ENCODE results near the gene UPK3A.

DNA sequence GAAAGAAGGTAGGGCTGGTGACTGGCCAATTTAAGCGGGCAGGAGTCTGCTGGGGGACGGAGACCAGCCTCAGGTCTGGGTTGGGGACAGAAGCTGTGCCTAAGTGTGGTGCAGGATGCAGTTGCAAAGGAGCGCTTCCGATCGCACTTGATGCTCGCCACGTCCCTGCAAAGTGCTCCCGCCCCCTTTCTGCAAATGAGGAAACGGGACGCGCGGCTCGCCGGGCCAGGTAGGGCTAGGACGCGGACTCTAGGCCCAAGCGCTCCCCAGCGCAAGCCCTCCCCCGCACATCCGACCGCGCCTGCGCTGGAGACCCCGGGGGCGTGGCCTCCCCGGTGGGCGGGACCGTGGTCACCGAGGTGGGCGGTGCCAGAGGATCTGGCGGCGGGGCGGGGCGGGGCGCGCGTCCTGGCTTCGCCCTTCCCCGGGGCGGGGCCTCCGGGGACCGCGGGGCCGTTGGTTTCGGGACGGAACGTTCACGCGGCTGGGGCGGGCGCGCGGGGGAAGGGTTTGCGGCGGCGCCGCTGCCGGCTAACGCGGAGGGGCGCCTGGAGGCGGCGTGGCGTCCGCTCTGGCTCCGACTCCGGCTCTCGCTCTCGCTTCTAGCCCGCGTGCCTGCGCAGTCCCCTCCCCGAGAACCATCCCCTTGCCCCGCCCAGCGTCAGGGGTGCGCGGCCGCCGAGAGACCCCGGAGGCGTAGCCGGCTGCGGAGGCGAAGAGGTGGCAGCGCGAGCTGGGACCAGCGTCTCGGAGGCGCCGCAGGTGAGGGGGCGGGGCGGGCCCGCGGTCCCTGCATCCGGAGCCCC is 24.9 kb downstream of the UPK3A start, which contains the start of gene FAM118A:
- TF ChIP-seq, protein P1, sequence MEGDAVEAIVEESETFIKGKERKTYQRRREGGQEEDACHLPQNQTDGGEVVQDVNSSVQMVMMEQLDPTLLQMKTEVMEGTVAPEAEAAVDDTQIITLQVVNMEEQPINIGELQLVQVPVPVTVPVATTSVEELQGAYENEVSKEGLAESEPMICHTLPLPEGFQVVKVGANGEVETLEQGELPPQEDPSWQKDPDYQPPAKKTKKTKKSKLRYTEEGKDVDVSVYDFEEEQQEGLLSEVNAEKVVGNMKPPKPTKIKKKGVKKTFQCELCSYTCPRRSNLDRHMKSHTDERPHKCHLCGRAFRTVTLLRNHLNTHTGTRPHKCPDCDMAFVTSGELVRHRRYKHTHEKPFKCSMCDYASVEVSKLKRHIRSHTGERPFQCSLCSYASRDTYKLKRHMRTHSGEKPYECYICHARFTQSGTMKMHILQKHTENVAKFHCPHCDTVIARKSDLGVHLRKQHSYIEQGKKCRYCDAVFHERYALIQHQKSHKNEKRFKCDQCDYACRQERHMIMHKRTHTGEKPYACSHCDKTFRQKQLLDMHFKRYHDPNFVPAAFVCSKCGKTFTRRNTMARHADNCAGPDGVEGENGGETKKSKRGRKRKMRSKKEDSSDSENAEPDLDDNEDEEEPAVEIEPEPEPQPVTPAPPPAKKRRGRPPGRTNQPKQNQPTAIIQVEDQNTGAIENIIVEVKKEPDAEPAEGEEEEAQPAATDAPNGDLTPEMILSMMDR (IDR thresholded peaks at IDR 0.05), result peak in 1 of 6 experiments; percentile 17
- TF ChIP-seq POLR2A (IDR thresholded peaks at IDR 0.05), result peak; percentile 31 to 61

Measured in adrenal gland (tissue), 5 donors.